ENCODE results near the gene PLEKHA7. TPM values are rescaled to one million over a fixed set of nuclear protein-coding genes. Genes with fewer than 3 reads are reported as not detected.

Gene PLEKHA7
- total RNA-seq, 2 experiments from 2014 or later: 0.13 TPM; not detected in 1

GRCh38 chr11:16843294-16843693 is 170.9 kb downstream of the PLEKHA7 start:
- TF ChIP-seq EZH2phosphoT487 (IDR thresholded peaks at IDR 0.05; ENCODE audit: borderline replicate concordance, low read depth, low read length) (no peak), CTCF (conservative IDR thresholded peaks at IDR 0.05; ENCODE audit: low read length) (no peak)
- no peaks in the 10 kb centered on the region for H4K20me1 ChIP-seq (ENCODE audit: insufficient read depth, low read length)
- ChIA-PET CTCF (ENCODE audit: unreplicated experiment) (no interaction called here), POLR2A (no interaction called here)
- H3K27ac ChIP-seq (ENCODE audit: low read depth, low read length, poor library complexity, severe bottlenecking): no peak overlapping the region
- no peak overlapping the region for H2AFZ ChIP-seq (ENCODE audit: low read length)
- no peak overlapping the region for H3K4me3 ChIP-seq (ENCODE audit: low read depth, low read length, poor library complexity, severe bottlenecking)
- no peaks in the 10 kb centered on the region for H3K9me3 ChIP-seq (ENCODE audit: low read length)
- no peak for DNase-seq (ENCODE audit: low spot score)
- no peaks in the 10 kb centered on the region for H3K9me2 ChIP-seq (ENCODE audit: insufficient read depth, low read length)
- BruUV-seq (replicated peaks): no TSS peak
- intact Hi-C loops (cut with micrococcal nuclease; ENCODE audit: unreplicated experiment): no loop called here
- H3K79me2 ChIP-seq (ENCODE audit: insufficient read depth, low read depth, low read length): no peaks in the 10 kb centered on the region
- H3K36me3 ChIP-seq (ENCODE audit: insufficient read depth, low read length): no peaks in the 10 kb centered on the region
- H3K4me2 ChIP-seq (ENCODE audit: low read length): no peak overlapping the region
- no peaks in the 10 kb centered on the region for H3K4me1 ChIP-seq (ENCODE audit: insufficient read depth, low read length, poor library complexity, severe bottlenecking)

- intact Hi-C loops (cut with micrococcal nuclease; ENCODE audit: unreplicated experiment): no loop called here
- Histone ChIP-seq H2AFZ (ENCODE audit: low read length) (no peak overlapping the region), H3K27ac (ENCODE audit: low read depth, low read length, poor library complexity, severe bottlenecking) (no peak overlapping the region), H3K9me3 (ENCODE audit: low read length) (no peaks in the 10 kb centered on the region), H3K79me2 (ENCODE audit: insufficient read depth, low read depth, low read length) (no peaks in the 10 kb centered on the region), H3K4me1 (ENCODE audit: insufficient read depth, low read length, poor library complexity, severe bottlenecking) (no peaks in the 10 kb centered on the region), H3K4me2 (ENCODE audit: low read length) (no peak overlapping the region), H4K20me1 (ENCODE audit: insufficient read depth, low read length) (no peaks in the 10 kb centered on the region), H3K4me3 (ENCODE audit: low read depth, low read length, poor library complexity, severe bottlenecking) (no peak overlapping the region), H3K9me2 (ENCODE audit: insufficient read depth, low read length) (no peaks in the 10 kb centered on the region), H3K36me3 (ENCODE audit: insufficient read depth, low read length) (no peaks in the 10 kb centered on the region)
- POLR2A ChIA-PET: no interaction called here
- CTCF ChIA-PET (ENCODE audit: unreplicated experiment): no interaction called here
- DNase-seq (ENCODE audit: low spot score): no peak
- BruUV-seq (replicated peaks): no TSS peak
- TF ChIP-seq CTCF (conservative IDR thresholded peaks at IDR 0.05; ENCODE audit: low read length) (no peak), EZH2phosphoT487 (IDR thresholded peaks at IDR 0.05; ENCODE audit: borderline replicate concordance, low read depth, low read length) (no peak)
Measured at GRCh38 chr11:16841984-16842383, 172.2 kb downstream of the PLEKHA7 start.

- no peaks in the 10 kb centered on the region for H3K4me1 ChIP-seq (ENCODE audit: insufficient read depth, low read length, poor library complexity, severe bottlenecking)
- H3K9me2 ChIP-seq (ENCODE audit: insufficient read depth, low read length): no peaks in the 10 kb centered on the region
- no peaks in the 10 kb centered on the region for H3K79me2 ChIP-seq (ENCODE audit: insufficient read depth, low read depth, low read length)
- no peaks in the 10 kb centered on the region for H3K36me3 ChIP-seq (ENCODE audit: insufficient read depth, low read length)
- H3K27ac ChIP-seq (ENCODE audit: low read depth, low read length, poor library complexity, severe bottlenecking): no peak overlapping the region
- H3K9me3 ChIP-seq (ENCODE audit: low read length): no peaks in the 10 kb centered on the region
- H2AFZ ChIP-seq (ENCODE audit: low read length): no peak overlapping the region
- intact Hi-C loops (cut with micrococcal nuclease; ENCODE audit: unreplicated experiment): no loop called here
- no peaks in the 10 kb centered on the region for H4K20me1 ChIP-seq (ENCODE audit: insufficient read depth, low read length)
- ChIA-PET POLR2A (no interaction called here), CTCF (ENCODE audit: unreplicated experiment) (no interaction called here)
- BruUV-seq (replicated peaks): no TSS peak
- no peak overlapping the region for H3K4me3 ChIP-seq (ENCODE audit: low read depth, low read length, poor library complexity, severe bottlenecking)
- TF ChIP-seq CTCF (conservative IDR thresholded peaks at IDR 0.05; ENCODE audit: low read length): no peak
- no peak for TF ChIP-seq EZH2phosphoT487 (IDR thresholded peaks at IDR 0.05; ENCODE audit: borderline replicate concordance, low read depth, low read length)
- no peak overlapping the region for H3K4me2 ChIP-seq (ENCODE audit: low read length)
- DNase-seq (ENCODE audit: low spot score): no peak
Measured at GRCh38 chr11:16841481-16841880, 172.7 kb downstream of the PLEKHA7 start.
